C4-2B (cell line): ENCODE results near the gene NPC1L1.
"Not testable (repeated sequence)": the region's sequence is repeated elsewhere in the genome, so short reads cannot be mapped to it uniquely, and the experiment has no call there.

ENCODE experiments used
- H3K27ac ChIP-seq: fragments of 450-650 bp; 2 replicates; pipeline ENCODE4 v1.5.1; 2017
- ZFX ChIP-seq: fragments of 450-650 bp; IDR thresholded peaks from 2 replicates; pipeline ENCODE4 v1.6.1; 2017
- TF ChIP-seq, protein P1 (sequence below): fragments of 450-650 bp; conservative IDR thresholded peaks from 2 replicates; pipeline ENCODE4 v1.5.1; 2017; ENCODE audit warnings: mild to moderate bottlenecking

The NPC1L1 gene

GRCh38 chr7:44511863-44512468 is 29.2 kb downstream of the NPC1L1 start:
- H3K27ac ChIP-seq: no peak overlapping the region
- TF ChIP-seq, protein P1, sequence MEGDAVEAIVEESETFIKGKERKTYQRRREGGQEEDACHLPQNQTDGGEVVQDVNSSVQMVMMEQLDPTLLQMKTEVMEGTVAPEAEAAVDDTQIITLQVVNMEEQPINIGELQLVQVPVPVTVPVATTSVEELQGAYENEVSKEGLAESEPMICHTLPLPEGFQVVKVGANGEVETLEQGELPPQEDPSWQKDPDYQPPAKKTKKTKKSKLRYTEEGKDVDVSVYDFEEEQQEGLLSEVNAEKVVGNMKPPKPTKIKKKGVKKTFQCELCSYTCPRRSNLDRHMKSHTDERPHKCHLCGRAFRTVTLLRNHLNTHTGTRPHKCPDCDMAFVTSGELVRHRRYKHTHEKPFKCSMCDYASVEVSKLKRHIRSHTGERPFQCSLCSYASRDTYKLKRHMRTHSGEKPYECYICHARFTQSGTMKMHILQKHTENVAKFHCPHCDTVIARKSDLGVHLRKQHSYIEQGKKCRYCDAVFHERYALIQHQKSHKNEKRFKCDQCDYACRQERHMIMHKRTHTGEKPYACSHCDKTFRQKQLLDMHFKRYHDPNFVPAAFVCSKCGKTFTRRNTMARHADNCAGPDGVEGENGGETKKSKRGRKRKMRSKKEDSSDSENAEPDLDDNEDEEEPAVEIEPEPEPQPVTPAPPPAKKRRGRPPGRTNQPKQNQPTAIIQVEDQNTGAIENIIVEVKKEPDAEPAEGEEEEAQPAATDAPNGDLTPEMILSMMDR: no peak
- no peak for TF ChIP-seq ZFX

DNA sequence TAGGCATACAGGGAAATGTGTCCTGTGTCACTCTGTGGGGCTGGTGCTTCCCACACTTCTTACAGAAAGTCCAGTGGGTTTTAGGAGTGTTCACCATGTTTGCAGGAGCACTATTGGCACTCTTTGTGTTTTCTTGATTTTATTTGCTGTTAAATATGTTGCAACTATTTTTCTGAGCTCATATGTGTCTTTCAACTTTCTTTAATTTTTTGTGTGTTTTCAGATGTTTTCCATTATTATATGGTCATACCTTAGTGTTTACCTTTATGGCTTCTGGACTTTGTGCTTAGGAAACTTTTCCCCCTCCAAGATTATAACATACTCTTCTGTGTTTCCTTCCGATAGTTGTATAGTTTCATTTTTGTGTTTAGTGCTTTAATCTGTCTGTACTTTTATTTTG is 29.9 kb downstream of the NPC1L1 start:
- TF ChIP-seq ZFX: no peak
- TF ChIP-seq, protein P1: no peak
- H3K27ac ChIP-seq: no peak overlapping the region

DNA sequence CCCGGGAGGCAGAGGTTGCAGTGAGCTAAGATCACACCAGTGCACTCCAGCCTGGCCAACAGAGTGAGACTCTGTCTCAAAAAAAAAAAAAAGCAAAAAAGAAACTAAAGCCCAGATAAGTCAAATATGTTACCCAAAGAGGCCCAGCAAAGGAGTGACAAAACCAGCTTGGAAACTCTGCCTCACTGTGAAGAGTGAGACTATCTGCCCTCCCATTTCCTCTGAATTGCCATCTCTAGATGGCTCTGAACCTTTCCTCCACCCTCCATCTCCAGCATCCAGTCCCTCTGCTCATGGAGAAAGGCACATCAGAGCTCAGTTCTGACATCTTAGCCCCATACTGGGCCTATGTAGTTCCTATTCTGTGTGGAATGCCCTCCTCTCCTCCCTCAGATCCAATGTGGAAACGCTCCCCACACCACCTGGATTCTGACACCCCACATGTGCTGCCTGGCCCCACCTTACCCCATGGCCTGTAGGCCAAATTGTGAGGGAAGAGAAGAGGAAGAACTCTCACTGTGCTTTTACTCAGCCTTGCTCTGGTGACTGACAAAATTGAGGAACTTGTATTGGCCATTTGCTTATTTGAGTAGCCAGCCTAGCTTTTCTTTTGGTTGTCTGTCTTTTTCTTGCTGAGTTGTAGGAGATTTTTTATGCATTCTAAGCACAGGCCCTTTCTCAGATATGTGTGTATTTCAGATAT is 32.7 kb downstream of the NPC1L1 start:
- TF ChIP-seq, protein P1: no peak
- TF ChIP-seq ZFX: no peak
- H3K27ac ChIP-seq: no peak overlapping the region

- H3K27ac ChIP-seq: not testable (repeated sequence)
These were observed 34.4 kb downstream of the NPC1L1 start for GRCh38 chr7:44506592-44507288.

DNA sequence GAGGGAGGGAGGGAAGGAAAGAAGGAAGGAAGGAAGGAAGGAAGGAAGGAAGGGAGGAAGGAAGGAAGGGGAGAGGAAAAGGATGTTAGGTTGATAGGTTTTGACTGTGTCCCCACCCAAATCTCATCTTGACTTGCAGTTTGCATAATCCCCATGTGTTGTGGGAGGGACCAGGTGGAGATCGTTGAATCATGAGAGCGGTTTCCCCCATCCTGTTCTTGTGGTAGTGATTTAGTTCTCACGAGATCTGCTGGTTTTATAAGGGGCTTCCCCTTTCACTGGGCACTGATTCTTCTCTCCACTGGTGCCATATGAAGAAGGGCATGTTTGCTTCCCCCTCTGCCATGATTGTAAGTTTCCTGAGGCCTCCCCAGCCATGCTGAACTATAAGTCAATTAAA is 35.5 kb downstream of the NPC1L1 start:
- TF ChIP-seq, protein P1: no peak
- no peak for TF ChIP-seq ZFX
- no peak overlapping the region for H3K27ac ChIP-seq

- H3K27ac ChIP-seq: no peak overlapping the region
- TF ChIP-seq ZFX: no peak
- TF ChIP-seq, protein P1: no peak
These were observed 42.7 kb downstream of the NPC1L1 start for GRCh38 chr7:44498230-44498954.

GRCh38 chr7:44497155-44498027 is 43.7 kb downstream of the NPC1L1 start:
- no peak overlapping the region for H3K27ac ChIP-seq
- TF ChIP-seq ZFX: no peak
